Measurements from ENCODE around the gene MAP4K2.

The MAP4K2 gene

DNA sequence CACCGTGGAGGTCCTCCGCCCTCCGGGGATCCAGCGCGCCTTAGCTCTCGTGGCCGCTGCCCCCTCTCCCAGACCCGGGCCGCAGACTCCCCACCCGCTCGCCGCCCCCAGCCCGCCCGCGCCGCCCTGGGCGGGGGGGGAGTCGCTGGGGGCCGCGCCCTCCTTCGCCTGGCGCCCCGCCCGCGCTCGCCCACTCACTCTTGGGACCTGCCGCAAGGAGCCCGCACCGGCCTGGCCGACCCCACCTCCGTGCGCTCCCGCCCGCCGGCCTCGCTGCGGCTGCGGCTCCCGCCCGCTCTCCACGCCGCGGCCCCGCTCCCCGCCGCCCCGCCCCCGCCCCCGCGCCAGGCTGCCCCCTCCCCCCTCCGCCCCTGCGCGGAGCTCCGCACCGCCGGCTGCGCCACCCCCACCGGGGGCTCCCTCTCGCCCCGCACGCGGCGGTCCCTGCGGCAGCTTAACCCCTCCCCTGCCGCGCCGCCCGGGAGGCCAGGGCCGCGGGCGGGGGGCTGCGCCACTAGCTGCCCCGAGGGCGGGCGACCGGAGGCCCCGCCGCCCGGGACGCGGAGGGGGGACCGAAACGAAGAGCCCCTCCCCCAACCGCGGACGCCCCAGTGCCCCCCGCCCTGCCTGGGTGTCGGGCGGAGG, 58.3 kb downstream of the MAP4K2 start:
- peak overlapping the region; percentile 12 for H3K4me3 ChIP-seq (ENCODE audit: low read depth, low read length)
- ChIA-PET POLR2A (no interaction called here), CTCF (interaction anchor here (1.0 to 1.8 kb wide), 8 partner anchors 10 to 93 kb away, joined by 3 to 5 read pairs (median 4); no protein-coding TSS in a partner anchor)
- DNase-seq (ENCODE audit: low read depth, low spot score) = no peak
- TF ChIP-seq, protein P1, sequence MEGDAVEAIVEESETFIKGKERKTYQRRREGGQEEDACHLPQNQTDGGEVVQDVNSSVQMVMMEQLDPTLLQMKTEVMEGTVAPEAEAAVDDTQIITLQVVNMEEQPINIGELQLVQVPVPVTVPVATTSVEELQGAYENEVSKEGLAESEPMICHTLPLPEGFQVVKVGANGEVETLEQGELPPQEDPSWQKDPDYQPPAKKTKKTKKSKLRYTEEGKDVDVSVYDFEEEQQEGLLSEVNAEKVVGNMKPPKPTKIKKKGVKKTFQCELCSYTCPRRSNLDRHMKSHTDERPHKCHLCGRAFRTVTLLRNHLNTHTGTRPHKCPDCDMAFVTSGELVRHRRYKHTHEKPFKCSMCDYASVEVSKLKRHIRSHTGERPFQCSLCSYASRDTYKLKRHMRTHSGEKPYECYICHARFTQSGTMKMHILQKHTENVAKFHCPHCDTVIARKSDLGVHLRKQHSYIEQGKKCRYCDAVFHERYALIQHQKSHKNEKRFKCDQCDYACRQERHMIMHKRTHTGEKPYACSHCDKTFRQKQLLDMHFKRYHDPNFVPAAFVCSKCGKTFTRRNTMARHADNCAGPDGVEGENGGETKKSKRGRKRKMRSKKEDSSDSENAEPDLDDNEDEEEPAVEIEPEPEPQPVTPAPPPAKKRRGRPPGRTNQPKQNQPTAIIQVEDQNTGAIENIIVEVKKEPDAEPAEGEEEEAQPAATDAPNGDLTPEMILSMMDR (IDR thresholded peaks at IDR 0.05; ENCODE audit: insufficient read depth, low read length, missing control alignments) = no peak

DNA sequence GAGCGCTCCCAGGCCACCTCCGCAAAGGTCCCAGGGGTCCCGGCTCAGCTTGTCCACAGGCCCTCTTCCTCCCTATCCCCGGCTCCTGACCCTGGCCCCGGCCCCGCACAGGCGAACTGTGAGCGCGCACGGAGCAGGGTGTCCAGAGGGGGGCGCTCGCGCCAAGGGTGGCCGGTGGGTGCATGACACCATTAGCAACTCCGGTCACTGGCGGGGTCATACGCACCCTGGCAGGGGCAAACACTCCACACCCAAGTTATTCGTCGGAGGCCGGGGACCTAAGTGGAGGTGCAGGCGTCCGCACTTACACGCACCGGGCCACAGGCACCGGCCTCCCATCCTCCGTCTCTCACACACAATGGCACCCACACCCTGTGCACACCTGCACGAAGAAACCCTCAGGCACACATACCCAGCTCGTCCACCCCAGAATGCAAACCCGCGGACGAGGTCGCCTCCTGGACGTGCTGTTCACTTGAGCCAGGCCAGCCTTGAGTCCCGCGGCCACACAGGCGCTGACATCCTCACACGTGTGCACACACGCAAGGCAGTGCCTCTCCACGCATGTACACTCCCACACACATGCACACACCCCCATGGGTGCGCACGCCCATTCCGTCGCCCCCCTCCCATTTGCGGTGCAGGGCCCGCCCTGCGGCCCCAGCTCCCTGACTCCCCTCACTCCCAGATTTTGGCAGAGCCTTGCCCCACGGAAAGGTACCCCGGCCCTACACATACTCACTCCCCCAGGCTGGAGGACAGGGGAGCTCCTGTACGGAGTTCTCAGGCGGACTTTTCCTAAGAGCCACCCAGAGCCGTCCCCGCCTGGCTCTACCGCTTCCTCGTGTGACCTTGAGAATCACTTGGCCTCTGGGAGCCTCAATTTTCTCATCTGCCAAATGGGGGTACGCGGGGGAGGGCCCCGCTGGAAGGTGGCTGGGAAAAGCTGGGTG, 59.1 kb downstream of the MAP4K2 start, which contains the start of gene RASGRP2:
Gene RASGRP2, minus strand, starts transcription at position 552 of the 953 bp plus-strand sequence. CDS start 1,276 bp downstream, outside the sequence.
- ChIA-PET CTCF (interaction anchor here (0.6 to 3.0 kb wide), 17 partner anchors 8 to 295 kb away, joined by 3 to 18 read pairs (median 4); no protein-coding TSS in a partner anchor), POLR2A (no interaction called here)
- peak within 1 kb of the TSS; percentile 18 for H3K4me3 ChIP-seq (ENCODE audit: low read depth, low read length)
- TF ChIP-seq, protein P1 (IDR thresholded peaks at IDR 0.05; ENCODE audit: insufficient read depth, low read length, missing control alignments) = peak; percentile 71
- no peak for DNase-seq (ENCODE audit: low read depth, low spot score)

DNA sequence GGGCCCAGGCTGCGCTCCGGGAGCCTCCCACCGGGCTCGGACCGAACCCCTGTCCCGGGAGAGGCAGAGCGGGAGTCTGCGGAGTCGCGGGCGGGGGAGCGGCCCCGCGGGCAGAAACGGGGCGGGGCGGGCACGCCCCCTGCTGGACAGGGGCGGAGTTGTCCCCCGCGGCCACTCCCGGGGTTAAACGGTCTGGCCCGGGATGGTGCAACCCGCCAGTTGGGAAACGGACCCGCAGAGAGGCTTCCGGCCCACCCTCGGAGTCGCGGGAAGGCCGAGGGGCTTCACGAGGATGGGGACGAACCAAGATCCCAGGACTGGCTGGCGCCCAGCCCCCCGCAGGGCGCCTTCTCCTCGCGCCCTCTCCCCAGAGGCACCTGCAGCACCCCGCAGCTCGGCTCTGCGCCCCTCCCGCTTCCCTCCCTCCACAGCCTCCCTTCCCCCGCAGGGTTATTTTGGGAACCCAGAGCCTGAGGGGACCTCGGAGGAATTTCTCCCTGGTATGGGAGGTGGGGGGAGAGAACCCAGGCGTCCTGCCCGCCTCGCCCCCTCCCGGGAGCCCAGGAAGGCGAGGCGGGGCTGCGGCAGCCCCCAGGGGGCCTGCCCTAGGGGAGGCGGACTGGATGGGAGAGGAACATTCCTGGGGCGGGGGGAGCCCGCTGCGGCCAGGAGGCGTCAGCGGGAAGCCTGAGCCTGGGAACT, 60.0 kb downstream of the MAP4K2 start:
- POLR2A ChIA-PET = no interaction called here
- DNase-seq (ENCODE audit: low read depth, low spot score) = no peak

DNA sequence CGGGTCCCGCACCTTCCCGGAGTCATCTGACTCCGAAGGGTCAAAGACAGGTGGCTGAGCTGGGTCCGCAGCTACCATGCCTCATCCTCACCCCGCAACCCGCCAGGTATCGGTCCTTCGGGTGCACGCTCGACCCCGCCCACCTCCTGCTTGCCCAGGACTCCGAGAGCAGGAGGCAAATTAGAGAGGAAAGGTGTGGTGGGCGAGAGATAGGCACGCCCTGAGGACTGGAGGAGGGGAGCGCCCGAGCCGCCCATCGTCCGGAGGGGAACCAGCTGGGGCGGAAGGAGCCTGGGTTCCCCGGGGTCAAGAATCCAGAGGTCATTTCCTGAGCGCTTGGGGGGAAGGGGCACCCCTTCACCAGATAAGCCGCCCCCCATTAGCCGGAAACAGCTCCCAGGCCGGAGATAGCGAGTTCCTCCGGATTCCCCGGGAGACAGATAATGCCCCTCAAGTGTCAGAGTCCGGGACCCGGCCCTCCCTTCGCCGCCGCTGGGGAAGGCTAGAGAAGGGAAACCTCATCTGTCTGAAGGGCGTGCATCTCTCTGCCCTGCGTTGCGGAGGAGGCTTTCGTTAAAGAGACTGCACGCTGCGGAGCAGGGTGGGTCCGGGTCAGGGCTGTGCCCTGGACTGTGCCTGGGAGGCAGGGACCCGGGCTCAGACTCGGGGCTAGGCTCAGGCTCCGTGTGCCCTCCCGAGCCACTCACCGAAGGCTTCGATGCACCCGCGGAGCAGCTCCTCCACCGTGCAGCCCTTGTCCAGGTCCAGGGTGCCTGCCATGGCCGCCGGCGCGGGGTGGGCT, 60.7 kb downstream of the MAP4K2 start:
- DNase-seq (ENCODE audit: low read depth, low spot score) = no peak
- H3K4me3 ChIP-seq (ENCODE audit: low read depth, low read length) = peak overlapping the region; percentile 50
- ChIA-PET POLR2A (no interaction called here), CTCF (interaction anchor here (0.6 to 3.0 kb wide), 16 partner anchors 9 to 387 kb away, joined by 3 to 19 read pairs (median 6); no protein-coding TSS in a partner anchor)
- TF ChIP-seq, protein P1 (IDR thresholded peaks at IDR 0.05; ENCODE audit: insufficient read depth, low read length, missing control alignments) = no peak

More for the DNA sequence above, 60.0 kb downstream of the MAP4K2 start:
- CTCF ChIA-PET = interaction anchor here (0.6 to 3.0 kb wide), 21 partner anchors 7 to 294 kb away, joined by 3 to 19 read pairs (median 5); no protein-coding TSS in a partner anchor
- H3K4me3 ChIP-seq (ENCODE audit: low read depth, low read length) = peak overlapping the region; percentile 50
- TF ChIP-seq, protein P1 (IDR thresholded peaks at IDR 0.05; ENCODE audit: insufficient read depth, low read length, missing control alignments) = peak; percentile 81

DNA sequence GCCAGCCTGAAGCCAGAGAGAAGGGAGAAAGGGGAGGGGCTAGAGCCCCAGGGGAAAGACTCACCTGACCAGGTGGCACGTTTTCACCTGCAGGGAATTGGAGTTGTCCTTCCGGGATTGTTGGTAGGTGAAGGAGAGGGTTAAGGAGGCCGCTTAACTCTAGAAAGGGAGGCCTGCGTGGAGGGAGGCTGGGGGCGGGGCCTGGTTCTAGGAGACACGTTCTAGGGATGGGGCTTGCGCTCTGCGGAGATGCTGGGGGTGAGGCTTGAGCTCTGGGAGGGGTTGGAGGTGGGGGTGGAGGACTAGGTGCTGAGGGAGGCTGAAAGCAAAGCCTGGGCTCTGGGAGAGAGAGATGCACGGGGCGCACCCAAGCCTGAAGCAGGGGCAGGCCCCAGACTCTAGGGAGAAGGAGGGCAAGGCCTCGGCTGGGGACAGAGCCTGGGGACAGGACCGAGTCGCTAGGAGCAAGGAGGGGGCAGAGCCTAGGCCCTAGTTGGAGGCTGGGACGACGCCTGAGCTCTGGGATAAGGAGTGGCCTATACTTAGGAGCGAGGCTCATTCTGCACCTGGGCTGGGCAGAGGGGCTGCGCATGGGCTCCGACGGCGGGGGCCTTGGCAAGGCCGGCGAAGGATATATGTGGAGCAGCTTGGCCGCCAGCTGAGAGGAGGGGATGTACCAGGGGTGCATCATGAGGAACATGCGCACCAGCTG, 61.5 kb downstream of the MAP4K2 start:
- H3K4me3 ChIP-seq (ENCODE audit: low read depth, low read length) = no peak overlapping the region
- ChIA-PET CTCF (interaction anchor here (1.0 to 3.0 kb wide), 15 partner anchors 8 to 386 kb away, joined by 3 to 19 read pairs (median 6); no protein-coding TSS in a partner anchor), POLR2A (no interaction called here)
- TF ChIP-seq, protein P1 (IDR thresholded peaks at IDR 0.05; ENCODE audit: insufficient read depth, low read length, missing control alignments) = no peak
- no peak for DNase-seq (ENCODE audit: low read depth, low spot score)

Data from AG04449 (cell line).